ENCODE measurements around the gene CFAP157. TPM values are rescaled to one million over a fixed set of nuclear protein-coding genes. Genes with fewer than 3 reads are reported as not detected.

Gene CFAP157
- total and polyA plus RNA-seq, 2 donors (not counting 3 experiments of a cell fraction or from before 2014, with no cell fraction given), result 0.03 TPM; not detected in 1

GRCh38 chr9:127726871-127727270, 20.1 kb downstream of the CFAP157 start:
- Histone ChIP-seq H3K4me3 (replicated peaks in 1 of 3; ENCODE audit: insufficient read depth in 1 of 3, low read depth in 1 of 3, low read length in 3 of 3) (no peak overlapping the region), H3K27me3 (ENCODE audit: control insufficient read depth in 2 of 2, insufficient read depth in 2 of 2, low read length in 2 of 2) (no peaks in the 10 kb centered on the region), H3K9ac (replicated peaks; ENCODE audit: extremely low read depth, insufficient read depth, low read length) (no peak overlapping the region), H3K4me1 (ENCODE audit: control insufficient read depth, extremely low read depth, insufficient read depth, low read length) (no peaks in the 10 kb centered on the region), H3K4me2 (ENCODE audit: insufficient read depth, low read length) (no peak overlapping the region), H3K9me3 (replicated peaks; ENCODE audit: control insufficient read depth, insufficient read depth, low read length) (no peaks in the 10 kb centered on the region), H3K27ac (ENCODE audit: insufficient read depth, low read depth, low read length) (no peak overlapping the region), H4K20me1 (replicated peaks; ENCODE audit: control insufficient read depth, extremely low read depth, insufficient read depth, low read length) (no peaks in the 10 kb centered on the region), H2AFZ (ENCODE audit: low read depth, low read length) (no peak overlapping the region), H3K79me2 (ENCODE audit: control insufficient read depth, insufficient read depth, low read length) (no peaks in the 10 kb centered on the region), H3K9me1 (replicated peaks; ENCODE audit: control insufficient read depth, extremely low read depth, insufficient read depth, low read length) (no peaks in the 10 kb centered on the region), H3K36me3 (ENCODE audit: control insufficient read depth in 2 of 2, extremely low read depth in 1 of 2, insufficient read depth in 2 of 2, low read length in 2 of 2) (peaks cover 0 to 4% of the 10 kb centered on the region in 2 experiments)
- TF ChIP-seq GATA2 (IDR thresholded peaks at IDR 0.05; ENCODE audit: insufficient read depth, insufficient read length, low read depth, low read length), result no peak
- TF ChIP-seq POLR2A (IDR thresholded peaks at IDR 0.05; ENCODE audit: low read depth, low read length), result no peak
- no peak for TF ChIP-seq CTCF (IDR thresholded peaks at IDR 0.05; ENCODE audit: extremely low read depth in 1 of 2, insufficient read depth in 1 of 2, low read depth in 1 of 2, low read length in 2 of 2)
- TF ChIP-seq MAX (IDR thresholded peaks at IDR 0.05; ENCODE audit: insufficient read depth, insufficient read length), result no peak
- TF ChIP-seq JUN (IDR thresholded peaks at IDR 0.05; ENCODE audit: borderline replicate concordance, insufficient read depth, insufficient read length, low read depth), result no peak
- no peak for TF ChIP-seq MYC (IDR thresholded peaks at IDR 0.05; ENCODE audit: low read depth, low read length)
- no peak for TF ChIP-seq POLR2AphosphoS5 (IDR thresholded peaks at IDR 0.05; ENCODE audit: insufficient read depth, low read depth, low read length)
- TF ChIP-seq FOS (IDR thresholded peaks at IDR 0.05; ENCODE audit: borderline replicate concordance, insufficient read depth, low read length), result no peak
- no peak for TF ChIP-seq EZH2 (IDR thresholded peaks at IDR 0.05; ENCODE audit: borderline replicate concordance, low read depth, low read length, severe bottlenecking)
- no peak for FAIRE-seq
- POLR2A ChIA-PET, result interaction anchor here (0.6 kb wide), 1 partner anchor 37 kb away, joined by 3 read pairs; no protein-coding TSS in a partner anchor
- intact Hi-C loops (cut with micrococcal nuclease) (no loop called here), dilution Hi-C loops (cut with MboI; ENCODE audit: extremely low pct_ligation_motif_present, low sequenced_read_pairs) (no loop called here)
- no peak for DNase-seq (ENCODE audit: low read depth, low spot score)
- CTCF ChIA-PET, result interaction anchor here (1.6 kb wide), 1 partner anchor 138 kb away, joined by 3 read pairs; no protein-coding TSS in a partner anchor
- BruUV-seq (replicated peaks), result no TSS peak

Data from endothelial cell of umbilical vein (primary cell).